ENCODE data around the gene PNMA8B.
A peak's percentile ranks its signal among the peaks of the same experiment; 100 is the strongest.
"Not testable (repeated sequence)": the region's sequence is repeated elsewhere in the genome, so short reads cannot be mapped to it uniquely, and the experiment has no call there.

Gene PNMA8B
- total RNA-seq = 0 to 0.78 (median 0.12) reads per million in 9 experiments

GRCh38 chr19:46495786-46496099 lies at the start of gene PNMA8B:
TSS of gene PNMA8B (minus strand) at chr19:46495867. CDS start at chr19:46495465, 402 bp downstream.
- H3K36me3 Mint-ChIP-seq (ENCODE audit: insufficient read depth) = peaks cover 6% of the 10 kb centered on the region
- ATAC-seq (replicated peaks) (no peak), DNase-seq (no peak)

GRCh38 chr19:46544651-46545050 lies 49.0 kb upstream of the PNMA8B start:
- no peak overlapping the region for H3K27ac Mint-ChIP-seq
- no peaks in the 10 kb centered on the region for H3K36me3 Mint-ChIP-seq (ENCODE audit: insufficient read depth)
- DNase-seq (no peak), ATAC-seq (replicated peaks) (no peak)
- no peaks in the 10 kb centered on the region for H3K9me3 Mint-ChIP-seq
- H3K4me1 Mint-ChIP-seq (ENCODE audit: low read depth in 2 of 2) = peaks cover 3 to 4% of the 10 kb centered on the region in 2 donors
- H3K4me3 Mint-ChIP-seq = no peak overlapping the region
- peaks cover 0 to 4% of the 10 kb centered on the region in 2 donors for H3K27me3 Mint-ChIP-seq

More at GRCh38 chr19:46495786-46496099, at the start of gene PNMA8B:
- Mint-ChIP-seq H3K4me3 (peak within 1 kb of the TSS; percentile 75 to 80), H3K27ac (no peak within 1 kb of the TSS), H3K9me3 (no peaks in the 10 kb centered on the region), H3K27me3 (peaks cover 50 to 79% of the 10 kb centered on the region in 2 donors), H3K4me1 (ENCODE audit: low read depth in 2 of 2) (peaks cover 0 to 10% of the 10 kb centered on the region in 2 donors)

- Mint-ChIP-seq H3K36me3 (ENCODE audit: insufficient read depth) (no peaks in the 10 kb centered on the region), H3K27me3 (peaks cover 15 to 16% of the 10 kb centered on the region in 2 donors), H3K9me3 (no peaks in the 10 kb centered on the region), H3K27ac (no peak overlapping the region), H3K4me1 (ENCODE audit: low read depth in 2 of 2) (peaks cover 4 to 5% of the 10 kb centered on the region in 2 donors), H3K4me3 (no peak overlapping the region)
- DNase-seq (peak; percentile 64 to 74 (median 71)), ATAC-seq (replicated peaks) (peak; percentile 51)
Measured at GRCh38 chr19:46542428-46543230, 47.0 kb upstream of the PNMA8B start.

GRCh38 chr19:46537136-46538097 lies 41.8 kb upstream of the PNMA8B start:
- H3K4me3 Mint-ChIP-seq = no peak overlapping the region
- no peaks in the 10 kb centered on the region for H3K9me3 Mint-ChIP-seq
- H3K27ac Mint-ChIP-seq = no peak overlapping the region
- H3K36me3 Mint-ChIP-seq (ENCODE audit: insufficient read depth) = peaks cover 3% of the 10 kb centered on the region
- ATAC-seq (replicated peaks) = peak; percentile 72
- H3K27me3 Mint-ChIP-seq = peaks cover 24 to 31% of the 10 kb centered on the region in 2 donors
- DNase-seq = peak; percentile 51 to 64 (median 59)
- peaks cover 4 to 6% of the 10 kb centered on the region in 2 donors for H3K4me1 Mint-ChIP-seq (ENCODE audit: low read depth in 2 of 2)

GRCh38 chr19:46536391-46536790 lies 40.7 kb upstream of the PNMA8B start:
- DNase-seq (no peak), ATAC-seq (replicated peaks) (no peak)
- Mint-ChIP-seq H3K9me3 (no peaks in the 10 kb centered on the region), H3K4me1 (ENCODE audit: low read depth in 2 of 2) (peaks cover 4 to 5% of the 10 kb centered on the region in 2 donors), H3K27ac (no peak overlapping the region), H3K36me3 (ENCODE audit: insufficient read depth) (peaks cover 3% of the 10 kb centered on the region), H3K27me3 (peaks cover 23 to 31% of the 10 kb centered on the region in 2 donors), H3K4me3 (no peak overlapping the region)

- H3K4me1 Mint-ChIP-seq (ENCODE audit: low read depth in 2 of 2) = peaks cover 10 to 11% of the 10 kb centered on the region in 2 donors
- H3K27ac Mint-ChIP-seq = no peak overlapping the region
- no peak for DNase-seq
- ATAC-seq (replicated peaks) = no peak
- no peak overlapping the region for H3K4me3 Mint-ChIP-seq
- H3K27me3 Mint-ChIP-seq = peaks cover 27 to 48% of the 10 kb centered on the region in 2 donors
- no peaks in the 10 kb centered on the region for H3K9me3 Mint-ChIP-seq
- peaks cover 3% of the 10 kb centered on the region for H3K36me3 Mint-ChIP-seq (ENCODE audit: insufficient read depth)
Measured at GRCh38 chr19:46533621-46534081, 38.0 kb upstream of the PNMA8B start.

- Mint-ChIP-seq H3K27ac (no peak overlapping the region), H3K4me3 (no peak overlapping the region), H3K9me3 (no peaks in the 10 kb centered on the region), H3K27me3 (peaks cover 23 to 48% of the 10 kb centered on the region in 2 donors), H3K4me1 (ENCODE audit: low read depth in 2 of 2) (peaks cover 10 to 11% of the 10 kb centered on the region in 2 donors), H3K36me3 (ENCODE audit: insufficient read depth) (peaks cover 3% of the 10 kb centered on the region)
- DNase-seq = no peak
- ATAC-seq (replicated peaks) = no peak
Measured at GRCh38 chr19:46533078-46533620, 37.5 kb upstream of the PNMA8B start.

DNA sequence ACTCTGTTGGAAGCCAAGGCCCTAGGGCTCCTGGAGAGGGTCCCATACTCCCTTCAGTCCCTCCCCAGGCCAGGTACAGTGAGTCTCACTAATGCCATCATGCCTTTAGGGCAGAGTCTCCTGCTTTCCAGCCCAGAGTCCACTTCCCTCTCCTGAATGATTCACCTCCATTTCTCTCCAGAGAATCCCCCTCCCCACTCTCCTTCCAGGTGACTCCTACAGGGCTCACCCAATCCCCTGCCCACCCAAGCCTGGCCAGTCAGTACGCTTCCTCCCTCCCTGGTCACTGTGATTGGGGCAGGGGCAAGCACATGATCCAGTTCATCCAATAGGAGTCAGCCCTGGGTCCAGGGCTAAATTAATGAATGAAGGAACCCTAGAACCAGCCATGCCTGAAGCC lies 35.0 kb upstream of the PNMA8B start:
- Mint-ChIP-seq H3K9me3 (no peaks in the 10 kb centered on the region), H3K27ac (no peak overlapping the region), H3K27me3 (peaks cover 16 to 38% of the 10 kb centered on the region in 2 donors), H3K4me3 (no peak overlapping the region), H3K4me1 (ENCODE audit: low read depth in 2 of 2) (peaks cover 5 to 7% of the 10 kb centered on the region in 2 donors), H3K36me3 (ENCODE audit: insufficient read depth) (no peaks in the 10 kb centered on the region)
- DNase-seq = no peak
- ATAC-seq (replicated peaks) = no peak

GRCh38 chr19:46529622-46530451 lies 34.2 kb upstream of the PNMA8B start:
- H3K9me3 Mint-ChIP-seq = no peaks in the 10 kb centered on the region
- H3K27ac Mint-ChIP-seq = peak overlapping the region; percentile 2 to 36
- DNase-seq (peak; percentile 62 to 69 (median 63)), ATAC-seq (replicated peaks) (peak; percentile 71)
- H3K4me1 Mint-ChIP-seq (ENCODE audit: low read depth in 2 of 2) = peaks cover 5 to 7% of the 10 kb centered on the region in 2 donors
- H3K27me3 Mint-ChIP-seq = peaks cover 16 to 38% of the 10 kb centered on the region in 2 donors
- no peak overlapping the region for H3K4me3 Mint-ChIP-seq
- no peaks in the 10 kb centered on the region for H3K36me3 Mint-ChIP-seq (ENCODE audit: insufficient read depth)

- ATAC-seq (replicated peaks) (no peak), DNase-seq (no peak)
- Mint-ChIP-seq H3K9me3 (no peaks in the 10 kb centered on the region), H3K27ac (peak overlapping the region; percentile 2 to 36), H3K4me1 (ENCODE audit: low read depth in 2 of 2) (peaks cover 5 to 7% of the 10 kb centered on the region in 2 donors), H3K4me3 (no peak overlapping the region), H3K27me3 (peaks cover 11 to 33% of the 10 kb centered on the region in 2 donors), H3K36me3 (ENCODE audit: insufficient read depth) (no peaks in the 10 kb centered on the region)
Measured at GRCh38 chr19:46528601-46529590, 33.2 kb upstream of the PNMA8B start.

- peaks cover 9 to 14% of the 10 kb centered on the region in 2 donors for H3K4me1 Mint-ChIP-seq (ENCODE audit: low read depth in 2 of 2)
Measured at GRCh38 chr19:46526801-46527200, 31.1 kb upstream of the PNMA8B start.

More at GRCh38 chr19:46526801-46527200, 31.1 kb upstream of the PNMA8B start:
- H3K9me3 Mint-ChIP-seq; H3K27ac Mint-ChIP-seq; DNase-seq; H3K36me3 Mint-ChIP-seq (ENCODE audit: insufficient read depth); ATAC-seq (replicated peaks); H3K4me3 Mint-ChIP-seq: not testable (repeated sequence)
- peaks cover 7 to 28% of the 10 kb centered on the region in 2 donors for H3K27me3 Mint-ChIP-seq
